Keratinocyte (primary cell): ENCODE results near the gene USP27X. TPM values are rescaled to one million over a fixed set of nuclear protein-coding genes. Genes with fewer than 3 reads are reported as not detected.

Source experiments
- DNase-seq: peaks from one replicate; pipeline ENCODE4 v3.0.0-alpha.2; 2011; ENCODE audit warnings: low read depth, missing footprints, low spot score
- FAIRE-seq: peaks from 2 replicates; lab custom pipeline; 2011; peaks lifted over from hg19 to GRCh38; lab: Jason Lieb, UNC
- H2AFZ ChIP-seq: 2 replicates; pipeline ENCODE4 v1.6.0; 2012; ENCODE audit warnings: low read length, control low read depth, inconsistent platforms; ENCODE audit not compliant: control insufficient read depth
- H3K27ac ChIP-seq: 2 replicates; pipeline ENCODE4 v1.5.1; 2011; ENCODE audit warnings: low read length; ENCODE audit not compliant: control insufficient read depth, insufficient read depth
- H3K27me3 ChIP-seq: 3 replicates; pipeline ENCODE4 v1.6.0; 2011; ENCODE audit warnings: low read length; ENCODE audit not compliant: control insufficient read depth, insufficient read depth; ENCODE audit errors: extremely low read depth
- H3K36me3 ChIP-seq, 2 experiments: 2 replicates in 1 of 2; 3 replicates in 1 of 2; pipeline ENCODE4 v1.5.1; 2011; ENCODE audit warnings: low read length in 2 of 2, mild to moderate bottlenecking in 1 of 2; ENCODE audit not compliant: control insufficient read depth in 2 of 2, insufficient read depth in 2 of 2; ENCODE audit errors: extremely low read depth in 1 of 2
- H3K4me1 ChIP-seq: 3 replicates; pipeline ENCODE4 v1.5.1; 2011; ENCODE audit warnings: low read length; ENCODE audit not compliant: control insufficient read depth, insufficient read depth; ENCODE audit errors: extremely low read depth
- H3K4me2 ChIP-seq: 3 replicates; pipeline ENCODE4 v1.6.0; 2011; ENCODE audit warnings: low read depth, low read length; ENCODE audit not compliant: control insufficient read depth, insufficient read depth; ENCODE audit errors: extremely low read depth
- H3K4me3 ChIP-seq, 3 experiments: fragments of 200-600 bp in 1 of 3; sonication (generic) in 1 of 3; 2 replicates in 2 of 3; 3 replicates in 1 of 3; pipeline ENCODE4 v1.5.1; 2011 to 2016; ENCODE audit warnings: low read length in 3 of 3, mild to moderate bottlenecking in 3 of 3, control low read depth in 2 of 3, inconsistent platforms in 1 of 3, low read depth in 1 of 3, mixed read lengths in 1 of 3, mixed run types in 1 of 3, moderate library complexity in 1 of 3; ENCODE audit not compliant: control insufficient read depth in 2 of 3, insufficient read depth in 2 of 3; ENCODE audit errors: extremely low read depth in 1 of 3
- H3K79me2 ChIP-seq: 2 replicates; pipeline ENCODE4 v1.6.0; 2012; ENCODE audit warnings: low read length; ENCODE audit not compliant: control insufficient read depth, insufficient read depth
- H3K9ac ChIP-seq: 3 replicates; pipeline ENCODE4 v1.6.0; 2011; ENCODE audit warnings: low read length; ENCODE audit not compliant: control insufficient read depth, insufficient read depth; ENCODE audit errors: extremely low read depth
- H3K9me1 ChIP-seq: 3 replicates; pipeline ENCODE4 v1.6.0; 2011; ENCODE audit warnings: low read length; ENCODE audit not compliant: control insufficient read depth, insufficient read depth; ENCODE audit errors: extremely low read depth
- H3K9me3 ChIP-seq: 2 replicates; pipeline ENCODE4 v1.5.1; 2012; ENCODE audit warnings: low read depth, low read length; ENCODE audit not compliant: control insufficient read depth
- H4K20me1 ChIP-seq: 3 replicates; pipeline ENCODE4 v1.6.0; 2011; ENCODE audit warnings: low read length; ENCODE audit not compliant: control insufficient read depth, insufficient read depth; ENCODE audit errors: extremely low read depth
- EZH2 ChIP-seq: IDR thresholded peaks from one replicate; pipeline ENCODE4 v1.6.1; 2012; ENCODE audit warnings: inconsistent platforms, mild to moderate bottlenecking, low read length, moderate library complexity
- dilution Hi-C: fragments of 300-500 bp; cut with MboI; formaldehyde crosslinking; loops from one replicate; pipeline ENCODE4 v1.7.0; 2020; ENCODE audit warnings: low sequenced_read_pairs; ENCODE audit not compliant: extremely low pct_ligation_motif_present
- polyA plus RNA-seq, 5 experiments: library from polyadenylated mRNA; depleted of rRNA in 3 of 5; stranded (reverse) in 3 of 5; stranded (forward) in 1 of 5; unstranded in 1 of 5; fragments of >200 nt; gene quantifications; 1 replicate in 1 of 5; 2 replicates in 3 of 5; 3 replicates in 1 of 5; pipeline versions ENCODE4 v1.2.1 to v1.2.3, GENCODE V29; 2011 to 2012; ENCODE audit warnings: missing spikeins in 2 of 5, low read depth in 1 of 5, low replicate concordance in 1 of 5
- TF ChIP-seq, protein P1 (sequence below), 3 experiments: IDR thresholded peaks in 1 of 3; conservative IDR thresholded peaks in 1 of 3; optimal IDR thresholded peaks in 1 of 3; 2 replicates in 2 of 3; 3 replicates in 1 of 3; pipeline versions ENCODE3 to v1.5.1; 2011; ENCODE audit warnings: low read length in 3 of 3, mild to moderate bottlenecking in 3 of 3, moderate library complexity in 2 of 3, control low read depth in 1 of 3, inconsistent platforms in 1 of 3; ENCODE audit not compliant: insufficient read depth in 2 of 3; ENCODE audit errors: extremely low read depth in 1 of 3

USP27X gene
- polyA plus RNA-seq, 1 donor (not counting 4 experiments of a cell fraction or from before 2014, with no cell fraction given) = 2.8 TPM

- Histone ChIP-seq H3K4me1 (no peaks in the 10 kb centered on the region), H2AFZ (no peak overlapping the region), H3K9me1 (no peaks in the 10 kb centered on the region), H4K20me1 (no peaks in the 10 kb centered on the region), H3K36me3 (no peaks in the 10 kb centered on the region), H3K9me3 (no peaks in the 10 kb centered on the region), H3K9ac (no peak overlapping the region), H3K27me3 (no peaks in the 10 kb centered on the region), H3K79me2 (no peaks in the 10 kb centered on the region), H3K4me3 (no peak overlapping the region), H3K4me2 (no peak overlapping the region), H3K27ac (no peak overlapping the region)
- DNase-seq = no peak
- dilution Hi-C loops = no loop called here
- no peak for FAIRE-seq
- no peak for TF ChIP-seq EZH2
- TF ChIP-seq, protein P1, sequence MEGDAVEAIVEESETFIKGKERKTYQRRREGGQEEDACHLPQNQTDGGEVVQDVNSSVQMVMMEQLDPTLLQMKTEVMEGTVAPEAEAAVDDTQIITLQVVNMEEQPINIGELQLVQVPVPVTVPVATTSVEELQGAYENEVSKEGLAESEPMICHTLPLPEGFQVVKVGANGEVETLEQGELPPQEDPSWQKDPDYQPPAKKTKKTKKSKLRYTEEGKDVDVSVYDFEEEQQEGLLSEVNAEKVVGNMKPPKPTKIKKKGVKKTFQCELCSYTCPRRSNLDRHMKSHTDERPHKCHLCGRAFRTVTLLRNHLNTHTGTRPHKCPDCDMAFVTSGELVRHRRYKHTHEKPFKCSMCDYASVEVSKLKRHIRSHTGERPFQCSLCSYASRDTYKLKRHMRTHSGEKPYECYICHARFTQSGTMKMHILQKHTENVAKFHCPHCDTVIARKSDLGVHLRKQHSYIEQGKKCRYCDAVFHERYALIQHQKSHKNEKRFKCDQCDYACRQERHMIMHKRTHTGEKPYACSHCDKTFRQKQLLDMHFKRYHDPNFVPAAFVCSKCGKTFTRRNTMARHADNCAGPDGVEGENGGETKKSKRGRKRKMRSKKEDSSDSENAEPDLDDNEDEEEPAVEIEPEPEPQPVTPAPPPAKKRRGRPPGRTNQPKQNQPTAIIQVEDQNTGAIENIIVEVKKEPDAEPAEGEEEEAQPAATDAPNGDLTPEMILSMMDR (optimal IDR thresholded peaks at IDR 0.05 in 1 of 3, IDR thresholded peaks at IDR 0.05 in 1 of 3, conservative IDR thresholded peaks at IDR 0.05 in 1 of 3; ENCODE audit: extremely low read depth in 1 of 3, insufficient read depth in 2 of 3, low read length in 3 of 3) = no peak
Measured at GRCh38 chrX:49846522-49846921, 32.8 kb upstream of the USP27X start.

- TF ChIP-seq, protein P1 (optimal IDR thresholded peaks at IDR 0.05 in 1 of 3, IDR thresholded peaks at IDR 0.05 in 1 of 3, conservative IDR thresholded peaks at IDR 0.05 in 1 of 3; ENCODE audit: extremely low read depth in 1 of 3, insufficient read depth in 2 of 3, low read length in 3 of 3) = no peak
- TF ChIP-seq EZH2 = no peak
- dilution Hi-C loops = no loop called here
- no peak overlapping the region for H3K4me2 ChIP-seq
- H3K79me2 ChIP-seq = no peaks in the 10 kb centered on the region
- H3K27ac ChIP-seq = no peak overlapping the region
- H3K4me3 ChIP-seq = no peak overlapping the region
- DNase-seq (no peak), FAIRE-seq (no peak)
- no peaks in the 10 kb centered on the region for H3K4me1 ChIP-seq
- H2AFZ ChIP-seq = no peak overlapping the region
- H3K9me1 ChIP-seq = no peaks in the 10 kb centered on the region
- no peak overlapping the region for H3K9ac ChIP-seq
- no peaks in the 10 kb centered on the region for H4K20me1 ChIP-seq
- no peaks in the 10 kb centered on the region for H3K9me3 ChIP-seq
- no peaks in the 10 kb centered on the region for H3K36me3 ChIP-seq
- no peaks in the 10 kb centered on the region for H3K27me3 ChIP-seq
Measured at GRCh38 chrX:49848275-49848674, 31.0 kb upstream of the USP27X start.
